SK-N-SH (cell line): Measurements from ENCODE around the gene SLC2A10. TPM values are rescaled to one million over a fixed set of nuclear protein-coding genes. Genes with fewer than 3 reads are reported as not detected.

Source experiments
- CTCF ChIA-PET: fragments of 300-600, 350-600 bp; formaldehyde crosslinking; extraction: SDS; loops from one replicate; lab custom pipeline; 2021; lab: Yijun Ruan, JAX
- POLR2A ChIA-PET: fragments of 350-600 bp; sonication (Branson Sonifier 250); formaldehyde crosslinking; extraction: SDS; loops from one replicate; lab custom pipeline; 2020; ENCODE audit warnings: antibody characterized with exemption, inconsistent platforms; lab: Yijun Ruan, JAX
- DNase-seq: peaks from one replicate; pipeline ENCODE4 v3.0.0; 2012
- H2AFZ ChIP-seq: fragments of 200-600 bp; sonication (generic); 2 replicates; pipeline ENCODE4 v1.8.1; 2016; ENCODE audit warnings: antibody characterized with exemption, mild to moderate bottlenecking, low read depth
- H3F3A ChIP-seq: fragments of 200-600 bp; sonication (generic); replicated peaks from 2 replicates; pipeline ENCODE3; 2016; ENCODE audit warnings: antibody characterized with exemption, mild to moderate bottlenecking; ENCODE audit not compliant: insufficient read depth
- H3K27ac ChIP-seq, 2 experiments: fragments of 200-500 bp in 1 of 2; fragments of 200-600 bp in 1 of 2; sonication (Bioruptor generic) in 1 of 2; sonication (generic), shearing (Covaris generic) in 1 of 2; 2 replicates each; pipeline versions ENCODE4 v1.5.1 to v1.6.1; 2014 to 2016; ENCODE audit warnings: low read depth in 2 of 2, inconsistent platforms in 1 of 2, low read length in 1 of 2, mild to moderate bottlenecking in 1 of 2, mixed read lengths in 1 of 2
- H3K27me3 ChIP-seq: fragments of 200-600 bp; sonication (generic), shearing (Covaris generic); 2 replicates; pipeline ENCODE4 v1.6.1; 2016; ENCODE audit warnings: mixed run types; ENCODE audit not compliant: insufficient read depth
- H3K36me3 ChIP-seq, 2 experiments: fragments of 200-500 bp in 1 of 2; fragments of 200-600 bp in 1 of 2; sonication (Bioruptor generic) in 1 of 2; sonication (generic) in 1 of 2; replicated peaks in 1 of 2; 2 replicates each; pipeline versions ENCODE3 to v1.5.1; 2014 to 2016; ENCODE audit warnings: low read length in 1 of 2, mild to moderate bottlenecking in 1 of 2; ENCODE audit not compliant: insufficient read depth in 2 of 2, control insufficient read depth in 1 of 2
- H3K4me1 ChIP-seq, 2 experiments: fragments of 200-500 bp in 1 of 2; fragments of 200-600 bp in 1 of 2; sonication (Bioruptor generic) in 1 of 2; sonication (generic), shearing (Covaris generic) in 1 of 2; 2 replicates each; pipeline versions ENCODE4 v1.5.1 to v1.6.1; 2014 to 2016; ENCODE audit warnings: low read depth in 1 of 2, low read length in 1 of 2, mixed run types in 1 of 2; ENCODE audit not compliant: insufficient read depth in 2 of 2, control insufficient read depth in 1 of 2
- H3K4me2 ChIP-seq: fragments of 200-600 bp; sonication (generic), shearing (Covaris generic); 2 replicates; pipeline ENCODE4 v1.6.1; 2017; ENCODE audit warnings: mixed run types
- H3K4me3 ChIP-seq, 2 experiments: fragments of 200-500 bp in 1 of 2; fragments of 200-600 bp in 1 of 2; sonication (Bioruptor generic) in 1 of 2; sonication (generic), shearing (Covaris generic) in 1 of 2; 2 replicates each; pipeline versions ENCODE4 v1.5.1 to v1.8.1; 2014 to 2016; ENCODE audit warnings: low read depth in 2 of 2, inconsistent platforms in 1 of 2, low read length in 1 of 2, mild to moderate bottlenecking in 1 of 2, mixed read lengths in 1 of 2, moderate library complexity in 1 of 2
- H3K79me2 ChIP-seq: fragments of 200-600 bp; sonication (generic); 2 replicates; pipeline ENCODE4 v1.8.1; 2017; ENCODE audit warnings: mild to moderate bottlenecking; ENCODE audit not compliant: insufficient read depth
- H3K9ac ChIP-seq: fragments of 200-600 bp; sonication (generic); 2 replicates; pipeline ENCODE4 v1.6.1; 2017; ENCODE audit warnings: mixed run types
- H3K9me2 ChIP-seq: fragments of 200-600 bp; sonication (generic); 2 replicates; pipeline ENCODE4 v1.6.1; 2017; ENCODE audit warnings: mixed run types
- H3K9me3 ChIP-seq: fragments of 200-600 bp; sonication (generic); 2 replicates; pipeline ENCODE4 v1.6.1; 2017; ENCODE audit warnings: mixed run types, mild to moderate bottlenecking, moderate library complexity
- H4K20me1 ChIP-seq: fragments of 200-600 bp; sonication (generic); 2 replicates; pipeline ENCODE4 v1.6.1; 2017; ENCODE audit warnings: mild to moderate bottlenecking, mixed run types; ENCODE audit not compliant: insufficient read depth
- EZH2phosphoT487 ChIP-seq: fragments of 200-600 bp; sonication (generic); IDR thresholded peaks from 2 replicates; pipeline ENCODE4 v1.6.1; 2017; ENCODE audit warnings: low read depth, mixed run types, mild to moderate bottlenecking, antibody characterized with exemption, moderate library complexity, borderline replicate concordance
- FOSL2 ChIP-seq: IDR thresholded peaks from 2 replicates; pipeline ENCODE4 v1.4.0; 2012; ENCODE audit warnings: low read depth, mild to moderate bottlenecking, moderate library complexity, borderline replicate concordance
- FOXM1 ChIP-seq: IDR thresholded peaks from 2 replicates; pipeline ENCODE4 v1.4.0; 2012; ENCODE audit warnings: low read depth, mild to moderate bottlenecking
- GABPA ChIP-seq: IDR thresholded peaks from 2 replicates; pipeline ENCODE4 v1.4.0; 2012; ENCODE audit warnings: low read depth, mild to moderate bottlenecking
- GATA2 ChIP-seq: sonication (generic); formaldehyde crosslinking; IDR thresholded peaks from 2 replicates; pipeline ENCODE4 v1.5.0; 2020; ENCODE audit warnings: mild to moderate bottlenecking, missing genetic modification reagents
- MXI1 ChIP-seq: IDR thresholded peaks from 2 replicates; pipeline ENCODE4 v1.6.1; 2012; ENCODE audit warnings: mild to moderate bottlenecking, low read depth, low read length, improper control_type of control experiment
- PBX3 ChIP-seq: IDR thresholded peaks from 2 replicates; pipeline ENCODE4; 2012
- POLR2AphosphoS5 ChIP-seq: IDR thresholded peaks from 2 replicates; pipeline ENCODE4 v1.6.1; 2012; ENCODE audit warnings: low read depth, low read length
- RAD21 ChIP-seq: IDR thresholded peaks from 2 replicates; pipeline ENCODE4 v1.6.1; 2012; ENCODE audit warnings: mild to moderate bottlenecking, low read length
- REST ChIP-seq: IDR thresholded peaks from 2 replicates; pipeline ENCODE4 v1.6.1; 2012; ENCODE audit warnings: mild to moderate bottlenecking, low read depth, low read length, moderate library complexity
- SIN3A ChIP-seq: IDR thresholded peaks from 2 replicates; pipeline ENCODE4 v1.6.1; 2012; ENCODE audit warnings: low read depth, mild to moderate bottlenecking, low read length, moderate library complexity, borderline replicate concordance
- YY1 ChIP-seq: IDR thresholded peaks from 2 replicates; pipeline ENCODE4 v1.4.0; 2012; ENCODE audit warnings: low read depth, mild to moderate bottlenecking
- WGBS: methylation state at CpG from one replicate; pipeline ENCODE4 v1.1.6; 2017; ENCODE audit warnings: low lambda C conversion rate; 5-methylcytosine and 5-hydroxymethylcytosine counted together
- polyA plus RNA-seq, 3 experiments: library from polyadenylated mRNA; depleted of rRNA; stranded (reverse); fragments of >200 nt; gene quantifications; 2 replicates each; pipeline ENCODE4 v1.2.3, GENCODE V29; 2012
- TF ChIP-seq, protein P1 (sequence below): fragments of 150-350 bp; IDR thresholded peaks from 2 replicates; pipeline ENCODE4 v1.6.1; 2016; ENCODE audit warnings: mild to moderate bottlenecking, low read depth, low read length

The SLC2A10 gene
- polyA plus RNA-seq, 1 of the 3 experiments (the other 2 are of a cell fraction): 12.6 TPM

DNA sequence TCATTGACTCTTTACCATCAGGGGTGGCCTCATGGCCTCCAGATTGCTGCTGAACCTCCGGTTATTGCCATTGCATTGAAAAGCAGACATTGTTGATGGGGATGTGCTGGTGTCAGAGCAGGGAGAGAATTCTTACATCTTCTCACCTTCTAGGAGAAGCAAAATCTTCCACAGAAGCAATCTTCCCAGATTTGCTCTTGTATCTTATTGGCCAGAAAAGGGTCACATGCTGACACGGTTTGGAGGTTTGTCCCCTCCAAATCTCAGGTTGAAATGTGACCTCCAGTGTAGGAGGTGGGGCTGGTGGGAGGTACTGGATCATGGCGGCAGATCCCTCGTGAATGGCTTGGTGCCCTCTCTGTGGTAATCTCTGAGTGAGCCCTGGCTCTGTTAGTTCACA, 30.9 kb upstream of the SLC2A10 start:
- Histone ChIP-seq H3K27me3 (no peaks in the 10 kb centered on the region), H3K4me3 (no peak overlapping the region), H3K4me2 (no peak overlapping the region), H3K9me2 (no peaks in the 10 kb centered on the region), H3K9me3 (no peaks in the 10 kb centered on the region), H3K79me2 (peaks cover 6% of the 10 kb centered on the region; the same call in 1 of the 2 replicates), H3K9ac (no peak overlapping the region), H3K36me3 (peaks cover 0 to 6% of the 10 kb centered on the region in 2 experiments), H2AFZ (no peak overlapping the region), H3K27ac (no peak overlapping the region), H3F3A (no peaks in the 10 kb centered on the region), H4K20me1 (0 out of 2 replicates have a peak, but pooled peaks cover 18% of the 10 kb centered on the region), H3K4me1 (peaks cover 0 to 4% of the 10 kb centered on the region in 2 experiments; a peak in 1 of 4 replicates)
- 100% methylated on average over 3 of the region's 4 CpGs for WGBS
- ChIA-PET CTCF (interaction anchor here (6.0 to 6.4 kb wide), 2 partner anchors 120 to 155 kb away, joined by 102 to 116 read pairs; no protein-coding TSS in a partner anchor), POLR2A (no interaction called here)
- DNase-seq: no peak
- TF ChIP-seq FOSL2: no peak

GRCh38 chr20:46680684-46681031, 28.8 kb upstream of the SLC2A10 start:
- Histone ChIP-seq H3K9ac (no peak overlapping the region), H4K20me1 (0 out of 2 replicates have a peak, but pooled peaks cover 20% of the 10 kb centered on the region), H3K4me1 (peaks cover 0 to 4% of the 10 kb centered on the region in 2 experiments; a peak in 1 of 4 replicates), H3K9me2 (no peaks in the 10 kb centered on the region), H2AFZ (no peak overlapping the region), H3K4me2 (no peak overlapping the region), H3F3A (no peaks in the 10 kb centered on the region), H3K27me3 (no peaks in the 10 kb centered on the region), H3K79me2 (peaks cover 26% of the 10 kb centered on the region), H3K36me3 (peaks cover 7 to 17% of the 10 kb centered on the region in 2 experiments), H3K27ac (no peak overlapping the region), H3K9me3 (no peaks in the 10 kb centered on the region), H3K4me3 (no peak overlapping the region)
- TF ChIP-seq, protein P1, sequence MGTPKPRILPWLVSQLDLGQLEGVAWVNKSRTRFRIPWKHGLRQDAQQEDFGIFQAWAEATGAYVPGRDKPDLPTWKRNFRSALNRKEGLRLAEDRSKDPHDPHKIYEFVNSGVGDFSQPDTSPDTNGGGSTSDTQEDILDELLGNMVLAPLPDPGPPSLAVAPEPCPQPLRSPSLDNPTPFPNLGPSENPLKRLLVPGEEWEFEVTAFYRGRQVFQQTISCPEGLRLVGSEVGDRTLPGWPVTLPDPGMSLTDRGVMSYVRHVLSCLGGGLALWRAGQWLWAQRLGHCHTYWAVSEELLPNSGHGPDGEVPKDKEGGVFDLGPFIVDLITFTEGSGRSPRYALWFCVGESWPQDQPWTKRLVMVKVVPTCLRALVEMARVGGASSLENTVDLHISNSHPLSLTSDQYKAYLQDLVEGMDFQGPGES: no peak
- TF ChIP-seq YY1 (no peak), EZH2phosphoT487 (no peak), GABPA (no peak), GATA2 (no peak), MXI1 (no peak), PBX3 (no peak), POLR2AphosphoS5 (no peak), FOXM1 (no peak), REST (no peak), RAD21 (no peak), SIN3A (no peak)
- ChIA-PET CTCF (interaction anchor here (0.6 to 6.4 kb wide), 30 partner anchors 8 to 1603 kb away, joined by 3 to 116 read pairs (median 4); partner anchors contain the start of genes OCSTAMP, TP53RK and ZNF334), POLR2A (no interaction called here)
- DNase-seq: no peak
- WGBS: 100% methylated on average over 2 of the region's 2 CpGs
